ENCODE data around the gene EDRF1.

DNA sequence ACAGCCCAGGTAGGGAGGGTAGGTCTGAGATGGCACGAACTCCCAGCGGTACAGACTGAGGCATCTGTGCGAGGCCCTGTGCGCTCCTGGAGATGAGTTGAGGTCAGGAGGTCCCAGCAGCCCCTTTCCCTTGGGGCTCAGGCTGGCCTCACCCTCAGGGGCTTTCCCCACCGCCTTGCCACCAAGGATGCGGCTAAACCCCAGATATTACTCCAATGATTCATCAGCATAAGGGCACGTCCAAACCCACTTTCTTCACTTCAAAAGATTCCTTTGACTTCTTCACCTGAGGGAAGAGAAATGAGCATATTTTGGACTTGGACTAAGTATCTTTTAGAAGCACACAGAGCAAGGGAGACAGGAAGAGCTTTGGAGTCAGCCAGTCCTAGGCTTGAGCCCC lies 83.2 kb downstream of the EDRF1 start:
- TF ChIP-seq, protein P1, sequence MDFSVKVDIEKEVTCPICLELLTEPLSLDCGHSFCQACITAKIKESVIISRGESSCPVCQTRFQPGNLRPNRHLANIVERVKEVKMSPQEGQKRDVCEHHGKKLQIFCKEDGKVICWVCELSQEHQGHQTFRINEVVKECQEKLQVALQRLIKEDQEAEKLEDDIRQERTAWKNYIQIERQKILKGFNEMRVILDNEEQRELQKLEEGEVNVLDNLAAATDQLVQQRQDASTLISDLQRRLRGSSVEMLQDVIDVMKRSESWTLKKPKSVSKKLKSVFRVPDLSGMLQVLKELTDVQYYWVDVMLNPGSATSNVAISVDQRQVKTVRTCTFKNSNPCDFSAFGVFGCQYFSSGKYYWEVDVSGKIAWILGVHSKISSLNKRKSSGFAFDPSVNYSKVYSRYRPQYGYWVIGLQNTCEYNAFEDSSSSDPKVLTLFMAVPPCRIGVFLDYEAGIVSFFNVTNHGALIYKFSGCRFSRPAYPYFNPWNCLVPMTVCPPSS (IDR thresholded peaks at IDR 0.05) = no peak
- TF ChIP-seq ZBTB21 (CRISPR knock-in tag; IDR thresholded peaks at IDR 0.05) (no peak), TBP (CRISPR knock-in tag; IDR thresholded peaks at IDR 0.05) (no peak), POLR2AphosphoS5 (IDR thresholded peaks at IDR 0.05; ENCODE audit: low read depth, low read length) (no peak), RFX1 (IDR thresholded peaks at IDR 0.05) (no peak), ZZZ3 (CRISPR knock-in tag; IDR thresholded peaks at IDR 0.05; ENCODE audit: borderline replicate concordance) (no peak), NR2F1 (CRISPR knock-in tag; IDR thresholded peaks at IDR 0.05) (no peak), CHD2 (IDR thresholded peaks at IDR 0.05; ENCODE audit: low read depth, low read length) (no peak), ZNF274 (CRISPR knock-in tag; IDR thresholded peaks at IDR 0.05) (no peak)
- TF ChIP-seq, protein P2, sequence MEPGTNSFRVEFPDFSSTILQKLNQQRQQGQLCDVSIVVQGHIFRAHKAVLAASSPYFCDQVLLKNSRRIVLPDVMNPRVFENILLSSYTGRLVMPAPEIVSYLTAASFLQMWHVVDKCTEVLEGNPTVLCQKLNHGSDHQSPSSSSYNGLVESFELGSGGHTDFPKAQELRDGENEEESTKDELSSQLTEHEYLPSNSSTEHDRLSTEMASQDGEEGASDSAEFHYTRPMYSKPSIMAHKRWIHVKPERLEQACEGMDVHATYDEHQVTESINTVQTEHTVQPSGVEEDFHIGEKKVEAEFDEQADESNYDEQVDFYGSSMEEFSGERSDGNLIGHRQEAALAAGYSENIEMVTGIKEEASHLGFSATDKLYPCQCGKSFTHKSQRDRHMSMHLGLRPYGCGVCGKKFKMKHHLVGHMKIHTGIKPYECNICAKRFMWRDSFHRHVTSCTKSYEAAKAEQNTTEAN (CRISPR knock-in tag; conservative IDR thresholded peaks at IDR 0.05) = no peak

Data from HepG2 (cell line).